Panc1 (cell line): ENCODE measurements around the gene TAC4.

Source experiments
- CTCF ChIP-seq: fragments of 450-650 bp; IDR thresholded peaks from 2 replicates; pipeline ENCODE4 v1.5.1; 2017; ENCODE audit warnings: mild to moderate bottlenecking
- POLR2AphosphoS5 ChIP-seq: IDR thresholded peaks from 2 replicates; pipeline ENCODE4 v1.6.1; 2012; ENCODE audit warnings: mild to moderate bottlenecking, low read depth, low read length, moderate library complexity
- SIN3A ChIP-seq: IDR thresholded peaks from 2 replicates; pipeline ENCODE4 v1.6.1; 2012; ENCODE audit warnings: low read depth, mild to moderate bottlenecking, low read length, moderate library complexity, borderline replicate concordance; ENCODE audit not compliant: insufficient read depth
- TCF7L2 ChIP-seq: IDR thresholded peaks from 2 replicates; pipeline ENCODE4 v1.6.1; 2011; ENCODE audit warnings: mild to moderate bottlenecking, low read depth, low read length, inconsistent platforms
- TF ChIP-seq, protein P1 (sequence below), 2 experiments: IDR thresholded peaks; 2 replicates each; pipeline ENCODE4 v1.6.1; 2011 to 2012; ENCODE audit warnings: low read depth in 2 of 2, control low read depth in 1 of 2, low read length in 1 of 2, mild to moderate bottlenecking in 1 of 2, moderate library complexity in 1 of 2; ENCODE audit not compliant: insufficient read depth in 1 of 2

DNA sequence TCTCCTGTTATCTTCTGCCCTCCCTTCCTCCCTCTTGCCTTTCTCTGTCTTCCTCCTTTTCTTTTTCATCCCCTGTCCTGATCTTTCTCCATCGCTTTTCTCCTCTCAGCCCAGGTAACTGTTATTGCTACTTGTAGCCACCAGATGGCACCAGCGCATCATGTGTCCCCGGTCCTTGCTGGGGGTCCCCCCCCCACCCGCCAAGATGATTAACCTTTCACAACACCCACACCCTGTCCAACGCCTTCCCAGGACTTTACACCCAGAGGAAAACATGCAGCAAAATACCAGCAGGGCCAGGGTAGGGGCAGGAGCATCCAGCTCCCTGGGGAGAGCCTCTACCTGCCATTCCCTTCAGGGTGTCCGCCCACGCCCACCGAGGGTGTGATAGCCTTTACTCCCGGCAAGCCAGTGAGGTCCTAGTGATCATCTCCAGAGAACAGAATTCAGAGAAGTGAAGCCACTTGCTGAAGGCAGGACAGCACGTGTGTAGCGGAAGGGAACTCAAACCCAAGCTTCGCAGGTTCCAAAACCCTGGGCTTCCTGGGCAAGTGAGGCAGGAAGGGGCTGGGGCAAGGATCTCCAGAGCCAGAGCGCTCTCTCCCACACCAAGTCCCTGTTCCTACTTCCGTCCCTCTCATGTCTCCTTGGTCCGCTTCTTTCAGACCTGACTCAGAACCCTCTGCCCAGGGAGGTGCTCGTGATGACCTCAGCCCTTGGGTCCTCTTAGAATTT is 13.4 kb upstream of the TAC4 start:
- peak; percentile 93 for TF ChIP-seq CTCF
- no peak for TF ChIP-seq POLR2AphosphoS5
- no peak for TF ChIP-seq TCF7L2
- TF ChIP-seq, protein P1, sequence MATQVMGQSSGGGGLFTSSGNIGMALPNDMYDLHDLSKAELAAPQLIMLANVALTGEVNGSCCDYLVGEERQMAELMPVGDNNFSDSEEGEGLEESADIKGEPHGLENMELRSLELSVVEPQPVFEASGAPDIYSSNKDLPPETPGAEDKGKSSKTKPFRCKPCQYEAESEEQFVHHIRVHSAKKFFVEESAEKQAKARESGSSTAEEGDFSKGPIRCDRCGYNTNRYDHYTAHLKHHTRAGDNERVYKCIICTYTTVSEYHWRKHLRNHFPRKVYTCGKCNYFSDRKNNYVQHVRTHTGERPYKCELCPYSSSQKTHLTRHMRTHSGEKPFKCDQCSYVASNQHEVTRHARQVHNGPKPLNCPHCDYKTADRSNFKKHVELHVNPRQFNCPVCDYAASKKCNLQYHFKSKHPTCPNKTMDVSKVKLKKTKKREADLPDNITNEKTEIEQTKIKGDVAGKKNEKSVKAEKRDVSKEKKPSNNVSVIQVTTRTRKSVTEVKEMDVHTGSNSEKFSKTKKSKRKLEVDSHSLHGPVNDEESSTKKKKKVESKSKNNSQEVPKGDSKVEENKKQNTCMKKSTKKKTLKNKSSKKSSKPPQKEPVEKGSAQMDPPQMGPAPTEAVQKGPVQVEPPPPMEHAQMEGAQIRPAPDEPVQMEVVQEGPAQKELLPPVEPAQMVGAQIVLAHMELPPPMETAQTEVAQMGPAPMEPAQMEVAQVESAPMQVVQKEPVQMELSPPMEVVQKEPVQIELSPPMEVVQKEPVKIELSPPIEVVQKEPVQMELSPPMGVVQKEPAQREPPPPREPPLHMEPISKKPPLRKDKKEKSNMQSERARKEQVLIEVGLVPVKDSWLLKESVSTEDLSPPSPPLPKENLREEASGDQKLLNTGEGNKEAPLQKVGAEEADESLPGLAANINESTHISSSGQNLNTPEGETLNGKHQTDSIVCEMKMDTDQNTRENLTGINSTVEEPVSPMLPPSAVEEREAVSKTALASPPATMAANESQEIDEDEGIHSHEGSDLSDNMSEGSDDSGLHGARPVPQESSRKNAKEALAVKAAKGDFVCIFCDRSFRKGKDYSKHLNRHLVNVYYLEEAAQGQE (IDR thresholded peaks at IDR 0.05; ENCODE audit: insufficient read depth in 1 of 2, low read depth in 2 of 2, low read length in 1 of 2): no peak
- no peak for TF ChIP-seq SIN3A
